Transverse colon (tissue), 4 donors: ENCODE data around the gene LLPH. TPM values are rescaled to one million over a fixed set of nuclear protein-coding genes. Genes with fewer than 3 reads are reported as not detected.

ENCODE experiments used
- DNase-seq: peaks from one replicate; pipeline ENCODE4 v3.0.0-alpha.2; 2019
- H3K27ac ChIP-seq, 4 donors: fragments of 200-600 bp; sonication (generic); 2 replicates each; pipeline ENCODE4 v1.5.1; 2016 to 2018; ENCODE audit warnings: inconsistent platforms in 4 of 4
- H3K27me3 ChIP-seq: fragments of 200-600 bp; sonication (generic); 2 replicates; pipeline ENCODE4 v1.5.1; 2017; ENCODE audit warnings: inconsistent platforms
- H3K36me3 ChIP-seq, 4 donors: fragments of 200-600 bp; sonication (generic); 2 replicates each; pipeline ENCODE4 v1.5.1; 2017 to 2019; ENCODE audit warnings: inconsistent platforms in 4 of 4
- H3K4me1 ChIP-seq, 4 donors: fragments of 200-600 bp; sonication (generic); 2 replicates each; pipeline ENCODE4 v1.5.1; 2017 to 2020; ENCODE audit warnings: inconsistent platforms in 4 of 4
- H3K4me3 ChIP-seq, 4 donors: fragments of 200-600 bp; sonication (generic); 1 replicate in 1 of 4; 2 replicates in 3 of 4; pipeline versions ENCODE4 v1.5.1 to v1.6.1; 2017 to 2019; ENCODE audit warnings: inconsistent platforms in 4 of 4
- H3K9me3 ChIP-seq, 2 donors: fragments of 200-600 bp; sonication (generic); 2 replicates each; pipeline ENCODE4 v1.5.1; 2017 to 2019; ENCODE audit warnings: inconsistent platforms in 2 of 2
- EP300 ChIP-seq: sonication (generic); formaldehyde crosslinking; IDR thresholded peaks from one replicate; pipeline ENCODE4 v1.6.1; 2017; ENCODE audit warnings: antibody characterized with exemption, low read depth
- POLR2A ChIP-seq: fragments of 450-650 bp; IDR thresholded peaks from one replicate; pipeline ENCODE4 v1.6.1; 2016; ENCODE audit warnings: antibody characterized with exemption, mild to moderate bottlenecking, moderate library complexity
- POLR2AphosphoS5 ChIP-seq, 3 donors: sonication (generic); formaldehyde crosslinking; IDR thresholded peaks; one replicate each; pipeline ENCODE4 v1.6.1; 2016; ENCODE audit warnings: antibody characterized with exemption in 3 of 3
- WGBS, 2 donors: methylation state at CpG; one replicate each; pipeline ENCODE4 v1.1.5; 2018; ENCODE audit warnings: low coverage in 1 of 2; 5-methylcytosine and 5-hydroxymethylcytosine counted together
- in situ Hi-C, 4 donors: fragments of 200-750 bp; cut with MboI; loops; one replicate each; pipeline versions ENCODE4 v1.15.0 to v1.15.1; 2017; ENCODE audit warnings: low sequenced_read_pairs in 3 of 4, low pct_ligation_motif_present in 1 of 4, low pct_unique_long_range_greater_than_20kb in 1 of 4
- intact Hi-C: fragments of 100-400 bp; cut with DNase I; formaldehyde crosslinking; loops from one replicate; pipeline ENCODE4 v1.15.1; 2023; ENCODE audit warnings: low total_unique reads
- total RNA-seq, 4 donors: library from RNA; depleted of rRNA; stranded (reverse); fragments of >200 nt; gene quantifications; one replicate each; pipeline ENCODE4 v1.1.0, GENCODE V29; 2016
- TF ChIP-seq, protein P1 (sequence below), 5 experiments: fragments of 200-600 bp in 3 of 5; fragments of 450-650 bp in 2 of 5; sonication (generic) in 3 of 5; IDR thresholded peaks; 1 replicate in 2 of 5; 2 replicates in 3 of 5; pipeline ENCODE4 v1.5.1; 2016 to 2017; ENCODE audit warnings: antibody characterized with exemption in 5 of 5, inconsistent platforms in 3 of 5, mild to moderate bottlenecking in 2 of 5, moderate library complexity in 1 of 5

Gene LLPH
- total RNA-seq, 4 donors from 2014 or later = 3.5 to 4.9 (median 3.9) TPM

DNA sequence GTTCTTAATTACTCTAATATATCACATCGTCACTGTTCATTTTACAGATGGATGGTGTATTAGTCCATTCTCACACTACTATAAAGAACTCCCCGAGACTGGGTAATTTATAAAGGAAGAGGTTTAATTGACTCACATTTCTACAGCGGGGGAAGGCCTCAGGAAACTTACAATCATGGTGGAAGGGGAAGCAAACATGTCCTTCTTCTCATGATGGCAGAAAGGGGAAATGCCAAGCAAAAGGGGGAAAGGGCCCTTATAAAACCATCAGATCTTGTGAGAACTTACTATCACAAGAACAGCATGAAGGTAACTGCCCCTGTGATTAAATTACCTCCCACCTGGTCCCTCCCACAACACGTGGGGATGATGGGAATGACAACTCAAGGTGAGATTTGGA lies 32.7 kb upstream of the LLPH start:
- no peak for DNase-seq
- H3K27ac ChIP-seq = no peak overlapping the region
- no peaks in the 10 kb centered on the region for H3K27me3 ChIP-seq
- H3K4me3 ChIP-seq = no peak overlapping the region
- TF ChIP-seq EP300 (no peak), POLR2AphosphoS5 (IDR thresholded peaks at IDR 0.05) (no peak), POLR2A (no peak)
- TF ChIP-seq, protein P1, sequence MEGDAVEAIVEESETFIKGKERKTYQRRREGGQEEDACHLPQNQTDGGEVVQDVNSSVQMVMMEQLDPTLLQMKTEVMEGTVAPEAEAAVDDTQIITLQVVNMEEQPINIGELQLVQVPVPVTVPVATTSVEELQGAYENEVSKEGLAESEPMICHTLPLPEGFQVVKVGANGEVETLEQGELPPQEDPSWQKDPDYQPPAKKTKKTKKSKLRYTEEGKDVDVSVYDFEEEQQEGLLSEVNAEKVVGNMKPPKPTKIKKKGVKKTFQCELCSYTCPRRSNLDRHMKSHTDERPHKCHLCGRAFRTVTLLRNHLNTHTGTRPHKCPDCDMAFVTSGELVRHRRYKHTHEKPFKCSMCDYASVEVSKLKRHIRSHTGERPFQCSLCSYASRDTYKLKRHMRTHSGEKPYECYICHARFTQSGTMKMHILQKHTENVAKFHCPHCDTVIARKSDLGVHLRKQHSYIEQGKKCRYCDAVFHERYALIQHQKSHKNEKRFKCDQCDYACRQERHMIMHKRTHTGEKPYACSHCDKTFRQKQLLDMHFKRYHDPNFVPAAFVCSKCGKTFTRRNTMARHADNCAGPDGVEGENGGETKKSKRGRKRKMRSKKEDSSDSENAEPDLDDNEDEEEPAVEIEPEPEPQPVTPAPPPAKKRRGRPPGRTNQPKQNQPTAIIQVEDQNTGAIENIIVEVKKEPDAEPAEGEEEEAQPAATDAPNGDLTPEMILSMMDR (IDR thresholded peaks at IDR 0.05) = no peak
- in situ Hi-C loops (no loop called here), intact Hi-C loops (no loop called here)
- 71 to 81% methylated on average over 4 of the region's 4 CpGs for WGBS, 2 donors
- H3K9me3 ChIP-seq = no peaks in the 10 kb centered on the region
- peaks cover 0 to 7% (median 3%) of the 10 kb centered on the region in 4 donors for H3K36me3 ChIP-seq
- H3K4me1 ChIP-seq = peaks cover 0 to 24% (median 6%) of the 10 kb centered on the region in 4 donors

- Histone ChIP-seq H3K9me3 (no peaks in the 10 kb centered on the region), H3K27ac (no peak overlapping the region), H3K4me3 (no peak overlapping the region), H3K4me1 (peaks cover 0 to 20% (median 1%) of the 10 kb centered on the region in 4 donors), H3K36me3 (peaks cover 0 to 7% (median 3%) of the 10 kb centered on the region in 4 donors), H3K27me3 (no peaks in the 10 kb centered on the region)
- in situ Hi-C loops = no loop called here
- TF ChIP-seq, protein P1 (IDR thresholded peaks at IDR 0.05) = no peak
- TF ChIP-seq POLR2A = no peak
- TF ChIP-seq POLR2AphosphoS5 (IDR thresholded peaks at IDR 0.05) = no peak
- no peak for TF ChIP-seq EP300
- 73 to 77% methylated on average over 2 of the region's 2 CpGs for WGBS, 2 donors
- intact Hi-C loops = no loop called here
- no peak for DNase-seq
These were observed 32.2 kb upstream of the LLPH start for GRCh38 chr12:66162701-66163100.

DNA sequence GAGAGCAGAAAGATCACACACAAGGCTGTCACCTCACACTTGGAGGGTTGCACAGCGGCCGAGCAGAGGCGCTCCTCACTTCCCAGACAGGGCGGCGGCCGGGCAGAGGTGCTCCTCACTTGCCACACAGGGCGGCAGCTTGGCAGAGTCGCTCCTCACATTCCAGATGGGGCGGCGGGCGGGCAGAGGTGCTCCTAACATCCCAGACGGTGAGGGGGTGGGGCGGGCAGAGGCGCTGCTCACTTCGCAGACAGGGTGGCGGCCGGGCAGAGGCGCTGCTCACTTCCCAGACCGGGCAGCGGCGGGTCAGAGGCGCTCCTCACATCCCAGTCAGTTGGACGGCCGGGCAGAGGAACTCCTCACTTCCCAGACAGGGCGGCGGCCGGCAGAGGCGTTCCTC lies 30.2 kb upstream of the LLPH start:
- 93% methylated on average over 3 to 26 of the region's 28 CpGs for WGBS, 2 donors
- TF ChIP-seq POLR2A (no peak), EP300 (no peak), POLR2AphosphoS5 (IDR thresholded peaks at IDR 0.05) (no peak)
- TF ChIP-seq, protein P1 (IDR thresholded peaks at IDR 0.05) = no peak
- no peaks in the 10 kb centered on the region for H3K27me3 ChIP-seq
- H3K9me3 ChIP-seq = no peaks in the 10 kb centered on the region
- in situ Hi-C loops = no loop called here
- H3K27ac ChIP-seq = no peak overlapping the region
- peaks cover 0 to 33% (median 8%) of the 10 kb centered on the region in 4 donors for H3K4me1 ChIP-seq
- intact Hi-C loops = no loop called here
- DNase-seq = no peak
- no peak overlapping the region for H3K4me3 ChIP-seq
- peaks cover 0 to 7% (median 3%) of the 10 kb centered on the region in 4 donors for H3K36me3 ChIP-seq

GRCh38 chr12:66159123-66159522 lies 28.6 kb upstream of the LLPH start:
- Histone ChIP-seq H3K4me3 (no peak overlapping the region), H3K36me3 (peaks cover 0 to 7% (median 3%) of the 10 kb centered on the region in 4 donors), H3K27me3 (no peaks in the 10 kb centered on the region), H3K4me1 (peaks cover 6 to 46% (median 10%) of the 10 kb centered on the region in 4 donors), H3K9me3 (no peaks in the 10 kb centered on the region), H3K27ac (peak overlapping the region; percentile 33 to 51 (median 49))
- no peak for DNase-seq
- TF ChIP-seq POLR2AphosphoS5 (IDR thresholded peaks at IDR 0.05) = no peak
- TF ChIP-seq, protein P1 (IDR thresholded peaks at IDR 0.05) = no peak
- TF ChIP-seq EP300 = no peak
- TF ChIP-seq POLR2A = no peak
- in situ Hi-C loops = no loop called here
- intact Hi-C loops = no loop called here
